Measurements from ENCODE around the gene MUC20.
"Not testable (repeated sequence)": the region's sequence is repeated elsewhere in the genome, so short reads cannot be mapped to it uniquely, and the experiment has no call there.

The MUC20 gene

GRCh38 chr3:195692781-195693427, 27.9 kb upstream of the MUC20 start:
- DNase-seq (ENCODE audit: low spot score), result no peak

GRCh38 chr3:195693428-195694216, 27.2 kb upstream of the MUC20 start:
- DNase-seq (ENCODE audit: low spot score), result no peak

GRCh38 chr3:195694217-195695076, 26.3 kb upstream of the MUC20 start:
- DNase-seq (ENCODE audit: low spot score), result not testable (repeated sequence)

- no peak for DNase-seq (ENCODE audit: low spot score)
These were observed 24.0 kb upstream of the MUC20 start for GRCh38 chr3:195696632-195697278.

- no peak for DNase-seq (ENCODE audit: low spot score)
These were observed 23.0 kb upstream of the MUC20 start for GRCh38 chr3:195697582-195698324.

- no peak for DNase-seq (ENCODE audit: low spot score)
These were observed 22.5 kb upstream of the MUC20 start for GRCh38 chr3:195698325-195698646.

- DNase-seq (ENCODE audit: low spot score), result no peak
These were observed 22.0 kb upstream of the MUC20 start for GRCh38 chr3:195698647-195699387.

- DNase-seq (ENCODE audit: low spot score), result no peak
These were observed 21.4 kb upstream of the MUC20 start for GRCh38 chr3:195699388-195699771.

- DNase-seq (ENCODE audit: low spot score), result no peak
These were observed 20.9 kb upstream of the MUC20 start for GRCh38 chr3:195699860-195700259.

GRCh38 chr3:195700319-195700718, 20.5 kb upstream of the MUC20 start:
- no peak for DNase-seq (ENCODE audit: low spot score)

GRCh38 chr3:195701042-195701915, 19.5 kb upstream of the MUC20 start:
- DNase-seq (ENCODE audit: low spot score), result no peak

- no peak for DNase-seq (ENCODE audit: low spot score)
These were observed 17.0 kb upstream of the MUC20 start for GRCh38 chr3:195703776-195704175.

- no peak for DNase-seq (ENCODE audit: low spot score)
These were observed 16.3 kb upstream of the MUC20 start for GRCh38 chr3:195704433-195704999.

- DNase-seq (ENCODE audit: low spot score), result no peak
These were observed 15.4 kb upstream of the MUC20 start for GRCh38 chr3:195705081-195705991.

- DNase-seq (ENCODE audit: low spot score), result no peak
These were observed 12.7 kb upstream of the MUC20 start for GRCh38 chr3:195708061-195708460.

GRCh38 chr3:195708626-195709481, 11.9 kb upstream of the MUC20 start:
- no peak for DNase-seq (ENCODE audit: low spot score)

- no peak for DNase-seq (ENCODE audit: low spot score)
These were observed 11.1 kb upstream of the MUC20 start for GRCh38 chr3:195709676-195710085.
